Choroid plexus epithelial cell (primary cell): ENCODE results near the gene SFMBT2.

Source experiments
- DNase-seq: peaks from one replicate; pipeline ENCODE4 v3.0.0-alpha.2; 2010; ENCODE audit warnings: low read depth
- H3K4me3 ChIP-seq: 2 replicates; pipeline ENCODE4 v1.5.1; 2011; ENCODE audit warnings: low read depth, mild to moderate bottlenecking, control low read depth, low read length, moderate library complexity
- CTCF ChIP-seq: conservative IDR thresholded peaks from 2 replicates; pipeline ENCODE4 v1.5.1; 2011; ENCODE audit warnings: low read depth, mild to moderate bottlenecking, control low read depth, inconsistent platforms, low read length, moderate library complexity

SFMBT2 gene

GRCh38 chr10:7424919-7425318, 14.1 kb upstream of the SFMBT2 start:
- DNase-seq = no peak
- H3K4me3 ChIP-seq = no peak overlapping the region
- TF ChIP-seq CTCF = no peak

- no peak overlapping the region for H3K4me3 ChIP-seq
- no peak for TF ChIP-seq CTCF
- no peak for DNase-seq
Measured at GRCh38 chr10:7424315-7424714, 13.5 kb upstream of the SFMBT2 start.

GRCh38 chr10:7423521-7423920, 12.7 kb upstream of the SFMBT2 start:
- DNase-seq = no peak
- no peak for TF ChIP-seq CTCF
- H3K4me3 ChIP-seq = no peak overlapping the region

DNA sequence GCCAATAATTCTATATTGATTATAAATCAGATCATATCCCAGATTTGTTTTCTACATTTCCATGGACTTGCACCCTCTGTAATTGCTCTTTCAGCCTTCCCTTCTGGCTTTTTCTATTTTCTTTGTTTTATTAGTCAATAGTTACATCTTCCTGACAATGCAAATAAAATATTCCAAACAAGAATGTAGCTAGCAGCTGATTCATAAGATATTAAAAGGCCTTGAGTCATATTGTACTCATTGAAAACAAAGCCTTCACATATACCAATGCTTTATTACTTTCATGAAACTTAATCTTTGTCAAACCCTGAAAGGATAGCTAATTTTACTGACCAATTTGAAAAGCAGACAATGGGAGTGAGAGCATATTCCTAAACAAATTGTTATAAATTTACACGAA, 10.7 kb upstream of the SFMBT2 start:
- no peak for TF ChIP-seq CTCF
- no peak overlapping the region for H3K4me3 ChIP-seq
- DNase-seq = no peak

DNA sequence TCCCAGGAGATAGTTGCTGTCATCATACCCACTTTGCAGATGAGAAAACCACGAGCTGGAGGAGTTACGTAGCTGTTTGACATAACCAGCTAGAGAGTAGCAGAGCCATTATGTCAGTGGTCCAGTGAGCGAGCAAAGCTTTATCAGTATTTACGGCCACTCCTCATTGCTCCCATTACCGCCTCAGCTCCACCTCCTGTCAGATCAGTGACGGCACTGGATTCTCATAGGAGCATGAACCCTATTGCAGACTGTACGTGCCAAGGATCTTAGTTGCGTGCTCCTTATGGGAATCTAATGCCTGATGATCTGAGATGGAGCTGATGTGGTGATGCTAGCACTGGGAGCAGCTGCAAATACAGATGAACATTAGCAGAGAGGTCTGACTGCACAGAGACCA, 9.2 kb upstream of the SFMBT2 start:
- no peak for TF ChIP-seq CTCF
- no peak for DNase-seq
- no peak overlapping the region for H3K4me3 ChIP-seq

- DNase-seq = no peak
- TF ChIP-seq CTCF = no peak
Measured at GRCh38 chr10:7417807-7418206, 7.0 kb upstream of the SFMBT2 start.

DNA sequence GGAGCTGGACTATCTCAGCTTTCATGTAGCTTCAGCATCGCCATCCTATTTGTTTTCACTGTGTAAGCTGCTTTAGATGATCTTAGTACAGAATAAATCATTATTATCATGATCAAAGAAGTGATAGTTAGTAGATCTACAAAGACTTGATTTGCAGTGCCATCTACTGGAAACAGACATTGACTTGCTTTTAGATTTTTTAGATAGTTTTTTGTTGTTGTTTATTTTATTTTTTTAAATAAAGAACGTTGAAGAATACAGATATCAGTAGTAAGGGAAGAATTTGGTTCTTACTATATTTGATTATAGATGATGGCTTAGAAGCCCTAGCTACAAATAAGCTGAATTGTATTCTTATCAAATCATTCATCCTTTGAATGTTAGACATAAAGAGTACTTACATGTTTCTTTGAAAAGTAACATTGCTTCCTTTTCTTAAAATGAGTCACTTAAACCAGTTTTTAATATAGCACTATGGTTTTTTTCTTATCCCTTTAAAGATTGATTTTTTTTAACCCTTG, 6.3 kb upstream of the SFMBT2 start:
- peak; percentile 52 for TF ChIP-seq CTCF
- peak; percentile 71 for DNase-seq
- H3K4me3 ChIP-seq = no peak overlapping the region

More at GRCh38 chr10:7417807-7418206, 7.0 kb upstream of the SFMBT2 start:
- no peak overlapping the region for H3K4me3 ChIP-seq
